ENCODE measurements around the gene ABCF2. TPM values are rescaled to one million over a fixed set of nuclear protein-coding genes. Genes with fewer than 3 reads are reported as not detected.

The ABCF2 gene
- polyA plus RNA-seq, 1 of the 3 experiments (the other 2 are of a cell fraction): 75.4 TPM

GRCh38 chr7:151194188-151194587, 32.8 kb downstream of the ABCF2 start:
- Histone ChIP-seq H3K4me2 (no peak overlapping the region), H3K4me1 (ENCODE audit: control insufficient read depth in 1 of 2, insufficient read depth in 2 of 2, low read depth in 1 of 2, low read length in 1 of 2) (no peaks in the 10 kb centered on the region), H3K79me2 (ENCODE audit: insufficient read depth) (no peaks in the 10 kb centered on the region), H3K4me3 (ENCODE audit: low read depth in 2 of 2, low read length in 1 of 2) (no peak overlapping the region), H3K9me2 (no peaks in the 10 kb centered on the region), H3F3A (replicated peaks; ENCODE audit: insufficient read depth) (no peaks in the 10 kb centered on the region), H4K20me1 (ENCODE audit: insufficient read depth) (no peaks in the 10 kb centered on the region), H3K27me3 (ENCODE audit: insufficient read depth) (peaks cover 83% of the 10 kb centered on the region), H3K27ac (ENCODE audit: low read depth in 2 of 2, low read length in 1 of 2) (no peak overlapping the region), H3K36me3 (replicated peaks in 1 of 2; ENCODE audit: control insufficient read depth in 1 of 2, insufficient read depth in 2 of 2, low read length in 1 of 2) (no peaks in the 10 kb centered on the region), H2AFZ (ENCODE audit: low read depth) (no peak overlapping the region), H3K9ac (no peak overlapping the region), H3K9me3 (no peaks in the 10 kb centered on the region)
- TF ChIP-seq NRF1 (IDR thresholded peaks at IDR 0.05; ENCODE audit: low read depth, low read length) (no peak), MEF2A (IDR thresholded peaks at IDR 0.05; ENCODE audit: borderline replicate concordance, low read depth) (no peak), YY1 (IDR thresholded peaks at IDR 0.05; ENCODE audit: low read depth) (no peak), TEAD4 (IDR thresholded peaks at IDR 0.05; ENCODE audit: borderline replicate concordance, insufficient read depth) (no peak), TAF1 (IDR thresholded peaks at IDR 0.05; ENCODE audit: borderline replicate concordance, low read depth, low read length) (no peak), CTCF (IDR thresholded peaks at IDR 0.05) (no peak), USF1 (IDR thresholded peaks at IDR 0.05; ENCODE audit: borderline replicate concordance, low read depth) (no peak), FOSL2 (IDR thresholded peaks at IDR 0.05; ENCODE audit: borderline replicate concordance, low read depth) (no peak), SMC3 (IDR thresholded peaks at IDR 0.05; ENCODE audit: low read depth, low read length) (no peak), RXRA (IDR thresholded peaks at IDR 0.05; ENCODE audit: borderline replicate concordance, low read depth) (no peak), IRF3 (IDR thresholded peaks at IDR 0.05; ENCODE audit: low read depth, low read length) (no peak), REST (IDR thresholded peaks at IDR 0.05; ENCODE audit: low read depth, low read length) (no peak), RFX5 (IDR thresholded peaks at IDR 0.05; ENCODE audit: low read length) (no peak), FOXM1 (IDR thresholded peaks at IDR 0.05; ENCODE audit: low read depth) (no peak), POLR2AphosphoS5 (IDR thresholded peaks at IDR 0.05; ENCODE audit: low read depth, low read length) (no peak), MXI1 (IDR thresholded peaks at IDR 0.05; ENCODE audit: low read depth, low read length) (no peak), NFIC (IDR thresholded peaks at IDR 0.05; ENCODE audit: borderline replicate concordance) (no peak), SIN3A (IDR thresholded peaks at IDR 0.05; ENCODE audit: borderline replicate concordance, low read depth, low read length) (no peak), FOXJ3 (CRISPR knock-in tag; IDR thresholded peaks at IDR 0.05) (no peak)
- ChIA-PET CTCF (interaction anchor here (1.1 to 1.5 kb wide), 4 partner anchors 11 to 110 kb away, joined by 3 to 4 read pairs (median 4); no protein-coding TSS in a partner anchor), POLR2A (interaction anchor here (0.6 kb wide), 1 partner anchor 25 kb away, joined by 3 read pairs; no protein-coding TSS in a partner anchor)
- WGBS (ENCODE audit: low lambda C conversion rate): 48% methylated on average over 7 of the region's 7 CpGs
- DNase-seq: no peak

Data from SK-N-SH (cell line).